HG03103 (cell line): ENCODE measurements around the gene SMCHD1.
"Not testable (repeated sequence)": the region's sequence is repeated elsewhere in the genome, so short reads cannot be mapped to it uniquely, and the experiment has no call there.

ENCODE experiments used
- ATAC-seq: cut with Tn5 transposase; IDR thresholded peaks from one replicate; pipeline ENCODE4 v1.9.1; 2021; ENCODE audit warnings: low read depth; ENCODE audit not compliant: unreplicated experiment

Gene SMCHD1

GRCh38 chr18:2848247-2849246 lies 193.0 kb downstream of the SMCHD1 start:
- no peak for ATAC-seq

DNA sequence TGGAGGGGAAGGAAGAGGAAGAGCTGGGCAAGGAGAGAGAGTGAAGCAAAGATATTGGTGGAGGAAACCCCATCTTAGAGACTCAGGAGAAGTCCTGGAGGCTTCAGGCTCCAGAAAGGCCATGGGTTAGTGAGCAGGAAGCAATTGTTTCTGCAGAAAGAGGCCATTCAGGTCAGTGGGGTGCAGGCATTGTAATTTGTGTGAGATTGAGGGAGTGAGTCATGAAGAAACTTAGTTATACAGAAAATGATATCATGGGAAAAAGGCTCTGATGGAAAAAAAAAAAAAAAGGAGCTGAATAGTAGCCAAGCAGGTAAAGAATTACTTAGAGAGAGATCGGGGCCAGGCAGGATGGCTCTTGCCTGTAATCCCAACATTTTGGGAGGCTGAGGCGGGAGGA lies 195.3 kb downstream of the SMCHD1 start:
- ATAC-seq, result no peak

- no peak for ATAC-seq
Observed at GRCh38 chr18:2851771-2852170, 196.2 kb downstream of the SMCHD1 start.

- not testable (repeated sequence) for ATAC-seq
Observed at GRCh38 chr18:2852460-2852859, 196.9 kb downstream of the SMCHD1 start.

DNA sequence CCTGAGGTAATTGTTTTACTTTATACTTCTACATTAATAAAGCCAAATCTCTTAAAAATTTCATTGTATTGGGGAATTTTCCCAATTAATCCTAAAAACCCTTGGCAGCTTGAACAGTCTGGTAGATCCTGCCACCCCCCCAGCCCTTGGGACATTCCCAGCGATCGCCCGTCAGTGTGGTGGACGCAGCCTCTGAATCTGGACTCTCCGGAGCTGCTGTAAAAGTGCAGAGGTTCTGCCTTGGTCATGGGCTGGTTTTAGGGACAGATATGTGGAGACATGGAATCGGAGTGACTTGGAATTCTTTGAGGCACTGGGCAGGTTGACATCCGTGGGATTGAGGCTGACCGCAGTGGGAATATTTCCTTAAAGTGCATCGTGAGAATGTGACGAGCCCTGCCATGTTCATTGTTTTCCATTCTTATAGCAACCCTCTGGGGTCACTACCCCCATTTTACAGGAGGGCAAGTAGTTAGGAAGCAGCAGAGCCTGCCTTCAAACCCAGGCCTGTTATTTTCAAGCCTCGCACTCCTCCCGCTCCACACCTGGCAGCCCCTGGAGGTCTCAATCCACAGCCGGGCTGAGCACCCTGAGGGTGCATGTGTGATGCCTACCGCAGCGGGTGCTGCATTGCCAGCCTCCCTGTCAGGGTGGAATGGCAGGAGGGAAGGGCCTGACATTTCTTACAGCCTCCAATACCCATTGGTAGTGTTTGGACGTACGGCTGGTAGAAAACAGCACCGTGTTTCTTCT lies 197.8 kb downstream of the SMCHD1 start:
- ATAC-seq, result no peak

GRCh38 chr18:2853926-2854664 lies 198.6 kb downstream of the SMCHD1 start:
- no peak for ATAC-seq
